Prostate gland (tissue), 2 donors: ENCODE data around the gene PDK4. TPM values are rescaled to one million over a fixed set of nuclear protein-coding genes. Genes with fewer than 3 reads are reported as not detected.

Source experiments
- DNase-seq: peaks from one replicate; pipeline ENCODE4 v3.0.0-alpha.2; 2019; ENCODE audit warnings: low spot score
- H3K27ac ChIP-seq, 2 donors: fragments of 200-600 bp; sonication (generic); 2 replicates each; pipeline ENCODE4 v1.5.1; 2017 to 2019
- H3K27me3 ChIP-seq: fragments of 200-600 bp; sonication (generic); replicated peaks from 2 replicates; pipeline ENCODE4 v1.5.1; 2019; ENCODE audit not compliant: insufficient read depth
- H3K36me3 ChIP-seq, 2 donors: fragments of 200-600 bp; sonication (generic); 1 replicate in 1 of 2; 2 replicates in 1 of 2; pipeline versions ENCODE4 v1.5.1 to v1.8.1; 2017 to 2019
- H3K4me1 ChIP-seq: fragments of 200-600 bp; sonication (generic); replicated peaks from 2 replicates; pipeline ENCODE4 v1.5.1; 2019
- H3K4me3 ChIP-seq, 2 donors: fragments of 200-600 bp; sonication (generic); 2 replicates each; pipeline ENCODE4 v1.5.1; 2017 to 2019
- H3K9me3 ChIP-seq: fragments of 200-600 bp; sonication (generic); 2 replicates; pipeline ENCODE4 v1.5.1; 2017
- POLR2A ChIP-seq: fragments of 450-650 bp; IDR thresholded peaks from one replicate; pipeline ENCODE4 v1.6.1; 2016; ENCODE audit warnings: antibody characterized with exemption, mild to moderate bottlenecking
- POLR2AphosphoS5 ChIP-seq: sonication (generic); formaldehyde crosslinking; IDR thresholded peaks from one replicate; pipeline ENCODE4 v1.6.1; 2017; ENCODE audit warnings: antibody characterized with exemption
- WGBS: methylation state at CpG from one replicate; pipeline ENCODE4 v1.1.5; 2018; 5-methylcytosine and 5-hydroxymethylcytosine counted together
- intact Hi-C: fragments of 100-400 bp; cut with DNase I; formaldehyde crosslinking; loops from one replicate; pipeline ENCODE4 v1.14.2; 2022
- total RNA-seq, 2 donors: library from RNA; depleted of rRNA; stranded (reverse); fragments of >200 nt; gene quantifications; one replicate each; pipeline ENCODE4 v1.1.0, GENCODE V29; 2016
- TF ChIP-seq, protein P1 (sequence below), 4 experiments: fragments of 200-600 bp in 2 of 4; fragments of 450-650 bp in 2 of 4; sonication (generic) in 2 of 4; IDR thresholded peaks; 1 replicate in 3 of 4; 2 replicates in 1 of 4; pipeline ENCODE4 v1.5.1; 2016 to 2019; ENCODE audit warnings: antibody characterized with exemption in 4 of 4, mild to moderate bottlenecking in 2 of 4, moderate library complexity in 2 of 4

PDK4 gene
- total RNA-seq, 2 donors from 2014 or later, result 61.3 to 65.5 TPM

DNA sequence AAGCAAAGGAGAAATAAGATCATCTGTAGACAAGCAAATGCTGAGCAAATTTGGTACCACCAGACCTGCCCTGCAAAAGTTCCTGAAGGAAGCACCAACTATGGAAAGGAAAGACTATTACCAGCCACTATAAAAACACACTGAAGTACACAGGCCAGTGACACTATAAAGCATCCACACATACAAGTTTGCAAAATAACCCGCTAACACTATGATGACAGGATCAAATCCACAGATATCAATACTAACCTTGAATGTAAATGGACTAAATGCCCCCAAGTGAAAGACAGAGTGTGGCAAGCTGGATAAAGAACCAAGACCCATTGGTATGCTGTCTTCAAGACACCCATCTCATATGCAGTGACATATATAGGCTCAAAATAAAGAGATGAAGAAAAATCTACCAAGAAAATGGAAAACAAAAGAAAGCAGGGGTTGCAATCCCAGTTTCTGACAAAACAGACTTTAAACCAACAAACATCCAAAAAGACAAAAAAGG lies 18.2 kb upstream of the PDK4 start:
- WGBS, result 100% methylated on average over 1 of the region's 1 CpG
- DNase-seq, result no peak
- TF ChIP-seq, protein P1, sequence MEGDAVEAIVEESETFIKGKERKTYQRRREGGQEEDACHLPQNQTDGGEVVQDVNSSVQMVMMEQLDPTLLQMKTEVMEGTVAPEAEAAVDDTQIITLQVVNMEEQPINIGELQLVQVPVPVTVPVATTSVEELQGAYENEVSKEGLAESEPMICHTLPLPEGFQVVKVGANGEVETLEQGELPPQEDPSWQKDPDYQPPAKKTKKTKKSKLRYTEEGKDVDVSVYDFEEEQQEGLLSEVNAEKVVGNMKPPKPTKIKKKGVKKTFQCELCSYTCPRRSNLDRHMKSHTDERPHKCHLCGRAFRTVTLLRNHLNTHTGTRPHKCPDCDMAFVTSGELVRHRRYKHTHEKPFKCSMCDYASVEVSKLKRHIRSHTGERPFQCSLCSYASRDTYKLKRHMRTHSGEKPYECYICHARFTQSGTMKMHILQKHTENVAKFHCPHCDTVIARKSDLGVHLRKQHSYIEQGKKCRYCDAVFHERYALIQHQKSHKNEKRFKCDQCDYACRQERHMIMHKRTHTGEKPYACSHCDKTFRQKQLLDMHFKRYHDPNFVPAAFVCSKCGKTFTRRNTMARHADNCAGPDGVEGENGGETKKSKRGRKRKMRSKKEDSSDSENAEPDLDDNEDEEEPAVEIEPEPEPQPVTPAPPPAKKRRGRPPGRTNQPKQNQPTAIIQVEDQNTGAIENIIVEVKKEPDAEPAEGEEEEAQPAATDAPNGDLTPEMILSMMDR (IDR thresholded peaks at IDR 0.05), result no peak
- TF ChIP-seq POLR2A, result no peak
- TF ChIP-seq POLR2AphosphoS5, result no peak
- Histone ChIP-seq H3K27me3 (no peaks in the 10 kb centered on the region), H3K27ac (no peak overlapping the region), H3K9me3 (no peaks in the 10 kb centered on the region), H3K4me1 (peaks cover 5% of the 10 kb centered on the region), H3K36me3 (no peaks in the 10 kb centered on the region), H3K4me3 (no peak overlapping the region)
- intact Hi-C loops, result no loop called here

DNA sequence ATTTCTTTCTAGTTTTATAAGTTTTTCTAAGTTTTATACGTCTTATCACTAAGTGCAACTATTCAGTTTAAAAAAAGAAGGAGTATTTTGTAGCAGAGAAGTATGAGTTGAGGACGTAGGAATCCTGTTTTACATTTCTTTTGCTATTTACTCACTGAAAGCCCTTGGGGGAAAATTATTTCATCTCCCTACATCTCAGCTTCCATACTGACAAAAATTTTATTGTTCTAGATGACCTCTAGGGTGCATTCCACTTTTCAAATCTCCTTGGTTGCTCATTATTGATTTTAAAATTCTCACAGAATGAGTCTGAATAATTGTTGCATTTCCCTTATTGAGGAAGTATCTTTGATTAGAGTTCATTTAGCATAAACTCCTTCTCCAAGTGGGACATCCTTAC lies 14.9 kb upstream of the PDK4 start:
- TF ChIP-seq, protein P1 (IDR thresholded peaks at IDR 0.05), result no peak
- TF ChIP-seq POLR2A (no peak), POLR2AphosphoS5 (no peak)
- WGBS, result 85% methylated on average over 2 of the region's 2 CpGs
- DNase-seq, result no peak
- Histone ChIP-seq H3K27me3 (no peaks in the 10 kb centered on the region), H3K9me3 (no peaks in the 10 kb centered on the region), H3K36me3 (no peaks in the 10 kb centered on the region), H3K4me3 (no peak overlapping the region), H3K4me1 (peaks cover 10% of the 10 kb centered on the region), H3K27ac (no peak overlapping the region)
- intact Hi-C loops, result no loop called here

DNA sequence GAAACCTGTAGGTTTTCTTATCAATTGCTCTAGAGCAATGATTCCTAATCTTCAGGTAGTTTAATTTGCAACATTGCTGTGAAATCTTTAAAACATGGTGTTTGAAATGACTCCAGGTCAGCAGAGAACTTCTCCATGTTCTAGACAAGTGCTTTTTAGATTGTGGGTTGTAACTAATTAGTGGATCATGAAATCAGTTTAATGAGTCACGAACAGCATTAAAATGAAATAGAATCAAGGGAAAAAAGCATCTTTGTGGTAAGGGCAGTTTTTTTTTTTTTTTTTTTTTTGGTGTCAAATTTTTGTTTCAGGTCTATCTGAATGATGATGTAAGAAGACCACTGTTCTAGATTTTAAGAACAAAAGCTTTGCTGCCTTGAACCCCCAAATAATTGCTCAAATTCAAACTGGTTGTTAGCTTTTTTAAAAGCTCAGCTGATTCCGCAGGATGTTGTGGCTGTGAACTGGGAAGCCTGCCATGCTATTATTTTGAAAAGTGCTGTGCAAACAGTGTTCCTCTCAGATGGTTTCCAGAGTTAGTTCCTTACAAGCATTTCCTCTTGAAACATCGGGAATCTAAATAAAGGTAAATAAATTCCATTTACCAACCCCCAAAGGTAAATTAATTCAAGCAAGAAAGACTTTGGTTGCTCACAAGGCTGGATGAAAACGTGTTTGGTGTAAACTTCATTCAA lies 13.1 kb upstream of the PDK4 start:
- peak; percentile 69 for DNase-seq
- H3K4me1 ChIP-seq, result peaks cover 10% of the 10 kb centered on the region
- intact Hi-C loops, result loop anchor here (5.0 kb wide), 1 partner anchor 73 kb away; no protein-coding TSS in a partner anchor

DNA sequence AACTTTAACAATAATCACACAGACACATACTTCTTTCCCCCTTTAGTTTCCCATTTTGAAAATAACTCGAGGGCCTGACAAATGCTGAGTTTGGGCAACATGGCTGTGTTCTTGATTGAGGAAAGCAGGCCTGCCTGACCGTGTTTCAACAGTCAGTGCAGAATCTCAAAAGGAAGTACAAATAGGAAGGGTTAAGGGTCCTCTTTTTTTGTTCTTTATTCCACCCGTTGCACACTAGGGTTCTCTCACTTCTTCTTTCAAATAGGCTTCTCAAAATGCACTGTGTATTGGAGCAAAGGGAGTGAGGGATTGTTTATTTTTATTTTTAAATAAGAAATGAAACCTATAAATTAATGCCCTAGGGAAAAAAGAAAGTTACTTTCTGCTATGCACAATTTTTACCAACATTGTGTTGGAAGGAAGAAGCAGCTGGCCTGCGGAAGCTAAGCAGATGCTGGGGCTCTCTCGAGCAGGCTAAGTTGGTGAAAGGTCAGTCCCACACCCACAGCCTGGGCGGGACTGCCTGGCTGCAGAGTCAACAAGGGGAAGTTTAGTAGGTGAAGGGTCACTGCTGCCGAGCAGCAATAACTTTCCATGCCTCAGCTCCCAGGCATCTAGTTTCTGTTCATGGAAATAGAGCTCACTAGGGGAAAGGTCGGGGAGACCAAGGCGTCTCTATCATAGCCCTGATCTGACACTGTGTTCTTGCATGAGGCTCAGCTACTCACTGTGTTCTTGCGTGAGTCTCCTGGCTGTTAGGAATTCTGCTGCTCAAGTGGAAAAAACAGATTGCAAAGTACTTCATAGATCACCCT lies 12.2 kb upstream of the PDK4 start:
- H3K4me1 ChIP-seq, result peaks cover 10% of the 10 kb centered on the region
- 9% methylated on average over 10 of the region's 10 CpGs for WGBS

More for the DNA sequence above, 13.1 kb upstream of the PDK4 start:
- peak; percentile 77 for TF ChIP-seq POLR2AphosphoS5
- TF ChIP-seq, protein P1 (IDR thresholded peaks at IDR 0.05), result no peak
- WGBS, result 11% methylated on average over 4 of the region's 4 CpGs
- Histone ChIP-seq H3K36me3 (no peaks in the 10 kb centered on the region), H3K9me3 (no peaks in the 10 kb centered on the region), H3K27me3 (no peaks in the 10 kb centered on the region), H3K4me3 (no peak overlapping the region), H3K27ac (peak overlapping the region; percentile 69 to 71)

More for the DNA sequence above, 12.2 kb upstream of the PDK4 start:
- H3K27me3 ChIP-seq, result no peaks in the 10 kb centered on the region
- H3K27ac ChIP-seq, result peak overlapping the region; percentile 69 to 71
- no peak overlapping the region for H3K4me3 ChIP-seq
- no peaks in the 10 kb centered on the region for H3K36me3 ChIP-seq
- DNase-seq, result peak; percentile 75
- intact Hi-C loops, result loop anchor here (5.0 kb wide), 1 partner anchor 74 kb away; no protein-coding TSS in a partner anchor
- TF ChIP-seq POLR2A, result no peak
- TF ChIP-seq, protein P1 (IDR thresholded peaks at IDR 0.05), result no peak
- peak; percentile 91 for TF ChIP-seq POLR2AphosphoS5
- H3K9me3 ChIP-seq, result no peaks in the 10 kb centered on the region
